ENCODE measurements around the gene FAM83E.

The FAM83E gene

GRCh38 chr19:48628486-48629296 lies 13.8 kb upstream of the FAM83E start:
- no peak for DNase-seq (ENCODE audit: low spot score)
- TF ChIP-seq, protein P1, sequence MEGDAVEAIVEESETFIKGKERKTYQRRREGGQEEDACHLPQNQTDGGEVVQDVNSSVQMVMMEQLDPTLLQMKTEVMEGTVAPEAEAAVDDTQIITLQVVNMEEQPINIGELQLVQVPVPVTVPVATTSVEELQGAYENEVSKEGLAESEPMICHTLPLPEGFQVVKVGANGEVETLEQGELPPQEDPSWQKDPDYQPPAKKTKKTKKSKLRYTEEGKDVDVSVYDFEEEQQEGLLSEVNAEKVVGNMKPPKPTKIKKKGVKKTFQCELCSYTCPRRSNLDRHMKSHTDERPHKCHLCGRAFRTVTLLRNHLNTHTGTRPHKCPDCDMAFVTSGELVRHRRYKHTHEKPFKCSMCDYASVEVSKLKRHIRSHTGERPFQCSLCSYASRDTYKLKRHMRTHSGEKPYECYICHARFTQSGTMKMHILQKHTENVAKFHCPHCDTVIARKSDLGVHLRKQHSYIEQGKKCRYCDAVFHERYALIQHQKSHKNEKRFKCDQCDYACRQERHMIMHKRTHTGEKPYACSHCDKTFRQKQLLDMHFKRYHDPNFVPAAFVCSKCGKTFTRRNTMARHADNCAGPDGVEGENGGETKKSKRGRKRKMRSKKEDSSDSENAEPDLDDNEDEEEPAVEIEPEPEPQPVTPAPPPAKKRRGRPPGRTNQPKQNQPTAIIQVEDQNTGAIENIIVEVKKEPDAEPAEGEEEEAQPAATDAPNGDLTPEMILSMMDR (IDR thresholded peaks at IDR 0.05; ENCODE audit: borderline replicate concordance, control extremely low read depth, extremely low read depth, insufficient read depth, missing control alignments) = no peak
- in situ Hi-C loops (cut with MboI; ENCODE audit: low sequenced_read_pairs, unreplicated experiment) = no loop called here

GRCh38 chr19:48627865-48628314 lies 13.0 kb upstream of the FAM83E start:
- DNase-seq (ENCODE audit: low spot score) = no peak
- TF ChIP-seq, protein P1 (IDR thresholded peaks at IDR 0.05; ENCODE audit: borderline replicate concordance, control extremely low read depth, extremely low read depth, insufficient read depth, missing control alignments) = no peak
- in situ Hi-C loops (cut with MboI; ENCODE audit: low sequenced_read_pairs, unreplicated experiment) = no loop called here

DNA sequence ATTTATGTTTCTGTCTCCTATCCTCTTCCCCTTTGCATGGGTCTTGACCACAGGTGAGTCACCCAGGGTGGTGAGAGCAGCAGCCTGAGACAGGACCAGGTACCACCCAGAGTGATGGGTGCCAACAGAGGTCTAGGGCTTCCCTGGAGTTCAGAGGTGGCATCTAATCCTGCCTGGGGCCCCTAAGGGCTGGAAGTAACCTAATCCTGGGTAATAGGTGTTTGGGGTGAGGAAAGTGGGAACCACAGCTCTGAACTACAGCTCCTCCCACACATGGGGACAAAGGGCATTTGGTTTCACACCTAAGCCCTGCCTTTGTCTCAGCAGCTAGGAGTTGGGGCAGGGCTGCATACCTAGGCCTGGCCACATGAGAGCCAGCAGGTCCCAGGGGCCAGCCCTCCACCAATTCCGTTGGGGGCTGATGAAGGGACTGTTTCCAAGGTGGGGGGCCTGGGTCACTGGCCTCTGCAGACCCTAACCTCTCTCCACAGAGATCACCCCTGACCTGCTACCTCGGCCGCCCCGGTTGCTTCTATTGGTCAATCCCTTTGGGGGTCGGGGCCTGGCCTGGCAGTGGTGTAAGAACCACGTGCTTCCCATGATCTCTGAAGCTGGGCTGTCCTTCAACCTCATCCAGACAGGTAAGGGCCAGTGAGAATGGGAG lies 12.5 kb upstream of the FAM83E start:
- DNase-seq (ENCODE audit: low spot score) = no peak
- TF ChIP-seq, protein P1 (IDR thresholded peaks at IDR 0.05; ENCODE audit: borderline replicate concordance, control extremely low read depth, extremely low read depth, insufficient read depth, missing control alignments) = no peak
- in situ Hi-C loops (cut with MboI; ENCODE audit: low sequenced_read_pairs, unreplicated experiment) = no loop called here

- TF ChIP-seq, protein P1 (IDR thresholded peaks at IDR 0.05; ENCODE audit: borderline replicate concordance, control extremely low read depth, extremely low read depth, insufficient read depth, missing control alignments) = no peak
- DNase-seq (ENCODE audit: low spot score) = no peak
- in situ Hi-C loops (cut with MboI; ENCODE audit: low sequenced_read_pairs, unreplicated experiment) = no loop called here
These were observed 11.0 kb upstream of the FAM83E start for GRCh38 chr19:48625891-48626327.

DNA sequence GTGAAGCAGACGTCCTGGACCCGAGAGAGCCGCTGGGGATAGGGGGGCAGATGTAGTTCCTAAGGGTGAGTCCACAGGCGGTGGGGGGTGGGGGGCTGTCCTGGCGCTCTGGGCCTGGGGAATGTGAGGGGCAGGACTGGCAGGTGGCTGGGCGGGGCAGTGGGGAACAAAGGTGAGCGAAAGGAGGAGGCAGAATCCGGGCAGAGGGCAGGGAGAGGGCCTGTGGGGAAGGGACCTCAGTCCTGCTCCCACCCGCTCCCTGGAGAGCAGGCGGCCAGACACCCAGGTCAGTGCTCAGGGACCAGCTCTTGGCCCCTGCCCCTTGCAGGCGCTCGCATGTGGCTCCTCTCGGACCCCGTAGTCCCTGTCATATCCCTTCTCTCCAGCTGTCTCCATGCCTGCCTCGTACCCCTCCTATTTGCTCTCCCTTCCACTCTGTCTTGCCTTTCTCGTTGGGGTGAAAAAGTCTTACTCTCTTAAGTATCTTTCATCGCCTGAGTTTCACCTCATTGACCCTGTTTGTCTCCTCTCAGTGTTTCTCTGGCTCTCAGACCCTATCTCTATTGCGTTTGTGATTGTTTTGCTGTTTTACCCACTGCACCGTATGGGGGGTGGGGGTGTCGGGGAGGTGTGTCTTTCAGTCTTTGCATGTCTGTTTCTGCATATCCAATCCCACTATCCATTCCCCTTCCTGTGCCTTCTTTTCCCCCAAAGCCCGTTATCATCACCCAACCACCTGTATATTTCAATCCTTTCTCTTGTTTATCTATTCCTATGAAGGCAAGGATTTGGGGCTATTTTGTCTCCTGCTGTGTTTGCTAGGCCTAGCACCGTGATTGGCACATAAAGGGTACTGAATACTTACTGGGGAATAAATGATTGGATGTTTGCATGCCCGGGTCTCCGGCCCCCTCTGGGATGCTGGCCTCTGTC lies 10.2 kb upstream of the FAM83E start:
- in situ Hi-C loops (cut with MboI; ENCODE audit: low sequenced_read_pairs, unreplicated experiment) = no loop called here
- no peak for DNase-seq (ENCODE audit: low spot score)
- TF ChIP-seq, protein P1 (IDR thresholded peaks at IDR 0.05; ENCODE audit: borderline replicate concordance, control extremely low read depth, extremely low read depth, insufficient read depth, missing control alignments) = no peak

GRCh38 chr19:48624067-48624594 lies 9.3 kb upstream of the FAM83E start:
- peak; percentile 97 for DNase-seq (ENCODE audit: low spot score)

More at GRCh38 chr19:48624067-48624594, 9.3 kb upstream of the FAM83E start:
- in situ Hi-C loops (cut with MboI; ENCODE audit: low sequenced_read_pairs, unreplicated experiment) = no loop called here
- TF ChIP-seq, protein P1 (IDR thresholded peaks at IDR 0.05; ENCODE audit: borderline replicate concordance, control extremely low read depth, extremely low read depth, insufficient read depth, missing control alignments) = no peak
